Measurements from ENCODE around the gene ZNF24.

Gene ZNF24

GRCh38 chr18:35303610-35304009 lies 40.6 kb downstream of the ZNF24 start:
- DNase-seq, result no peak
- Histone ChIP-seq H3K36me3 (peaks cover 43% of the 10 kb centered on the region), H3K4me3 (ENCODE audit: low read depth, low read length) (no peak overlapping the region), H3K27ac (no peak overlapping the region), H3K27me3 (ENCODE audit: insufficient read depth, low read depth, severe bottlenecking) (no peaks in the 10 kb centered on the region), H3K9me3 (ENCODE audit: severe bottlenecking) (peaks cover 19% of the 10 kb centered on the region)
- TF ChIP-seq CTCF (IDR thresholded peaks at IDR 0.05; ENCODE audit: low read depth, low read length), result no peak

- no peak overlapping the region for H3K4me3 ChIP-seq (ENCODE audit: low read depth, low read length)
- no peak for TF ChIP-seq CTCF (IDR thresholded peaks at IDR 0.05; ENCODE audit: low read depth, low read length)
These were observed 48.2 kb downstream of the ZNF24 start for GRCh38 chr18:35296060-35296459.

GRCh38 chr18:35291166-35291565 lies 53.1 kb downstream of the ZNF24 start:
- Histone ChIP-seq H3K9me3 (ENCODE audit: severe bottlenecking) (no peaks in the 10 kb centered on the region), H3K27ac (no peak overlapping the region), H3K36me3 (peaks cover 23% of the 10 kb centered on the region), H3K4me3 (ENCODE audit: low read depth, low read length) (peak overlapping the region; percentile 93; the same call in 1 of the 2 replicates), H3K27me3 (ENCODE audit: insufficient read depth, low read depth, severe bottlenecking) (no peaks in the 10 kb centered on the region)
- TF ChIP-seq CTCF (IDR thresholded peaks at IDR 0.05; ENCODE audit: low read depth, low read length), result no peak
- DNase-seq, result no peak

More at GRCh38 chr18:35296060-35296459, 48.2 kb downstream of the ZNF24 start:
- Histone ChIP-seq H3K27me3 (ENCODE audit: insufficient read depth, low read depth, severe bottlenecking) (no peaks in the 10 kb centered on the region), H3K27ac (no peak overlapping the region), H3K36me3 (peaks cover 38% of the 10 kb centered on the region), H3K9me3 (ENCODE audit: severe bottlenecking) (no peaks in the 10 kb centered on the region)
- DNase-seq, result no peak

GRCh38 chr18:35290094-35290735 lies 54.0 kb downstream of the ZNF24 start, which contains the start of gene ZSCAN30:
ZSCAN30 (minus strand) TSS chr18:35290229; CDS start chr18:35264352, 25,877 bp downstream.
- Histone ChIP-seq H3K27me3 (ENCODE audit: insufficient read depth, low read depth, severe bottlenecking) (no peaks in the 10 kb centered on the region), H3K36me3 (peaks cover 14% of the 10 kb centered on the region), H3K27ac (peak within 1 kb of the TSS; percentile 83), H3K4me3 (ENCODE audit: low read depth, low read length) (peak within 1 kb of the TSS; percentile 93), H3K9me3 (ENCODE audit: severe bottlenecking) (no peaks in the 10 kb centered on the region)
- TF ChIP-seq CTCF (IDR thresholded peaks at IDR 0.05; ENCODE audit: low read depth, low read length), result no peak
- DNase-seq, result peak; percentile 97

- H3K36me3 ChIP-seq, result peaks cover 9% of the 10 kb centered on the region
- no peaks in the 10 kb centered on the region for H3K27me3 ChIP-seq (ENCODE audit: insufficient read depth, low read depth, severe bottlenecking)
- H3K27ac ChIP-seq, result peak overlapping the region; percentile 83
- no peak for DNase-seq
- H3K9me3 ChIP-seq (ENCODE audit: severe bottlenecking), result no peaks in the 10 kb centered on the region
- TF ChIP-seq CTCF (IDR thresholded peaks at IDR 0.05; ENCODE audit: low read depth, low read length), result no peak
- peak overlapping the region; percentile 93 for H3K4me3 ChIP-seq (ENCODE audit: low read depth, low read length)
These were observed 54.5 kb downstream of the ZNF24 start for GRCh38 chr18:35289727-35290093.

GRCh38 chr18:35289293-35289692 lies 54.9 kb downstream of the ZNF24 start:
- no peak for DNase-seq
- Histone ChIP-seq H3K9me3 (ENCODE audit: severe bottlenecking) (no peaks in the 10 kb centered on the region), H3K27ac (peak overlapping the region; percentile 83)

More at GRCh38 chr18:35289293-35289692, 54.9 kb downstream of the ZNF24 start:
- TF ChIP-seq CTCF (IDR thresholded peaks at IDR 0.05; ENCODE audit: low read depth, low read length), result no peak
- H3K27me3 ChIP-seq (ENCODE audit: insufficient read depth, low read depth, severe bottlenecking), result no peaks in the 10 kb centered on the region
- H3K4me3 ChIP-seq (ENCODE audit: low read depth, low read length), result peak overlapping the region; percentile 93
- H3K36me3 ChIP-seq, result peaks cover 6% of the 10 kb centered on the region; the same call in 1 of the 2 replicates

Data from WERI-Rb-1 (cell line).